ENCODE measurements around the gene SGF29.
"Not testable (repeated sequence)": the region's sequence is repeated elsewhere in the genome, so short reads cannot be mapped to it uniquely, and the experiment has no call there.

The SGF29 gene

GRCh38 chr16:28527985-28528384 lies 25.7 kb upstream of the SGF29 start:
- H3K36me3 Mint-ChIP-seq = no peaks in the 10 kb centered on the region
- no peaks in the 10 kb centered on the region for H3K9me3 Mint-ChIP-seq
- H3K27ac Mint-ChIP-seq = no peak overlapping the region
- H3K4me3 Mint-ChIP-seq = no peak overlapping the region
- peaks cover 9% of the 10 kb centered on the region for H3K4me1 Mint-ChIP-seq
- DNase-seq (ENCODE audit: low spot score in 2 of 2) = no peak
- no peak for ATAC-seq

GRCh38 chr16:28528463-28528867 lies 25.3 kb upstream of the SGF29 start:
- Mint-ChIP-seq H3K4me3 (no peak overlapping the region), H3K27ac (no peak overlapping the region), H3K9me3 (no peaks in the 10 kb centered on the region), H3K4me1 (peaks cover 5% of the 10 kb centered on the region), H3K36me3 (no peaks in the 10 kb centered on the region)
- no peak for ATAC-seq
- DNase-seq (ENCODE audit: low spot score in 2 of 2) = no peak

- H3K36me3 Mint-ChIP-seq = no peaks in the 10 kb centered on the region
- peak overlapping the region; percentile 30 for H3K27ac Mint-ChIP-seq
- no peaks in the 10 kb centered on the region for H3K9me3 Mint-ChIP-seq
Observed at GRCh38 chr16:28529124-28529523, 24.6 kb upstream of the SGF29 start.

GRCh38 chr16:28531777-28532744 lies 21.7 kb upstream of the SGF29 start:
- peaks cover 3% of the 10 kb centered on the region for H3K9me3 Mint-ChIP-seq
- no peaks in the 10 kb centered on the region for H3K36me3 Mint-ChIP-seq
- peaks cover 26% of the 10 kb centered on the region for H3K4me1 Mint-ChIP-seq
- DNase-seq (ENCODE audit: low spot score in 2 of 2) (no peak), ATAC-seq (no peak)
- no peak overlapping the region for H3K4me3 Mint-ChIP-seq
- H3K27ac Mint-ChIP-seq = no peak overlapping the region

More at GRCh38 chr16:28529124-28529523, 24.6 kb upstream of the SGF29 start:
- no peak overlapping the region for H3K4me3 Mint-ChIP-seq
- no peak for DNase-seq (ENCODE audit: low spot score in 2 of 2)
- peaks cover 6% of the 10 kb centered on the region for H3K4me1 Mint-ChIP-seq
- no peak for ATAC-seq

GRCh38 chr16:28532940-28533647 lies 20.6 kb upstream of the SGF29 start:
- Mint-ChIP-seq H3K27ac (no peak overlapping the region), H3K4me3 (no peak overlapping the region), H3K4me1 (peaks cover 35% of the 10 kb centered on the region), H3K36me3 (no peaks in the 10 kb centered on the region), H3K9me3 (peaks cover 3% of the 10 kb centered on the region)
- DNase-seq (ENCODE audit: low spot score in 2 of 2) (no peak), ATAC-seq (no peak)

GRCh38 chr16:28534542-28535373 lies 19.0 kb upstream of the SGF29 start:
- peaks cover 3% of the 10 kb centered on the region for H3K9me3 Mint-ChIP-seq
- peaks cover 36% of the 10 kb centered on the region for H3K4me1 Mint-ChIP-seq
- no peak for DNase-seq (ENCODE audit: low spot score in 2 of 2)
- peak overlapping the region; percentile 89 for H3K27ac Mint-ChIP-seq
- no peak for ATAC-seq
- H3K4me3 Mint-ChIP-seq = peak overlapping the region; percentile 36
- H3K36me3 Mint-ChIP-seq = no peaks in the 10 kb centered on the region

- H3K9me3 Mint-ChIP-seq = peaks cover 3% of the 10 kb centered on the region
- ATAC-seq (no peak), DNase-seq (ENCODE audit: low spot score in 2 of 2) (no peak)
- peak overlapping the region; percentile 77 for H3K27ac Mint-ChIP-seq
- H3K4me1 Mint-ChIP-seq = peaks cover 33% of the 10 kb centered on the region
- no peaks in the 10 kb centered on the region for H3K36me3 Mint-ChIP-seq
- H3K4me3 Mint-ChIP-seq = no peak overlapping the region
Observed at GRCh38 chr16:28537076-28537475, 16.6 kb upstream of the SGF29 start.

- no peaks in the 10 kb centered on the region for H3K36me3 Mint-ChIP-seq
- no peak for DNase-seq (ENCODE audit: low spot score in 2 of 2)
- no peak for ATAC-seq
- H3K9me3 Mint-ChIP-seq = peaks cover 3% of the 10 kb centered on the region
- H3K4me3 Mint-ChIP-seq = no peak overlapping the region
- peaks cover 31% of the 10 kb centered on the region for H3K4me1 Mint-ChIP-seq
- peak overlapping the region; percentile 5 for H3K27ac Mint-ChIP-seq
Observed at GRCh38 chr16:28537964-28538732, 15.6 kb upstream of the SGF29 start.

GRCh38 chr16:28538733-28539596 lies 14.8 kb upstream of the SGF29 start, which contains the start of gene NUPR1:
NUPR1 (minus strand) TSS chr16:28538974; CDS start chr16:28538907, 67 bp downstream.
- H3K4me1 Mint-ChIP-seq = peaks cover 31% of the 10 kb centered on the region
- ATAC-seq = no peak
- no peak within 1 kb of the TSS for H3K4me3 Mint-ChIP-seq
- peak within 1 kb of the TSS; percentile 5 for H3K27ac Mint-ChIP-seq
- no peak for DNase-seq (ENCODE audit: low spot score in 2 of 2)
- peaks cover 3% of the 10 kb centered on the region for H3K9me3 Mint-ChIP-seq
- H3K36me3 Mint-ChIP-seq = no peaks in the 10 kb centered on the region

GRCh38 chr16:28540346-28540745 lies 13.4 kb upstream of the SGF29 start:
- H3K27ac Mint-ChIP-seq = no peak overlapping the region
- peaks cover 3% of the 10 kb centered on the region for H3K9me3 Mint-ChIP-seq
- DNase-seq (ENCODE audit: low spot score in 2 of 2) = no peak
- no peak overlapping the region for H3K4me3 Mint-ChIP-seq
- H3K4me1 Mint-ChIP-seq = peaks cover 18% of the 10 kb centered on the region
- no peaks in the 10 kb centered on the region for H3K36me3 Mint-ChIP-seq
- ATAC-seq = no peak

- DNase-seq (ENCODE audit: low spot score in 2 of 2) (no peak), ATAC-seq (no peak)
- Mint-ChIP-seq H3K4me3 (no peak overlapping the region), H3K27ac (no peak overlapping the region), H3K36me3 (no peaks in the 10 kb centered on the region), H3K9me3 (no peaks in the 10 kb centered on the region), H3K4me1 (peaks cover 4% of the 10 kb centered on the region)
Observed at GRCh38 chr16:28542646-28543045, 11.1 kb upstream of the SGF29 start.

GRCh38 chr16:28543072-28543471 lies 10.6 kb upstream of the SGF29 start:
- H3K27ac Mint-ChIP-seq = no peak overlapping the region
- no peaks in the 10 kb centered on the region for H3K36me3 Mint-ChIP-seq
- no peak overlapping the region for H3K4me3 Mint-ChIP-seq
- H3K4me1 Mint-ChIP-seq = peaks cover under 1% of the 10 kb centered on the region
- no peaks in the 10 kb centered on the region for H3K9me3 Mint-ChIP-seq
- ATAC-seq (no peak), DNase-seq (ENCODE audit: low spot score in 2 of 2) (no peak)

- no peak overlapping the region for H3K4me3 Mint-ChIP-seq
- H3K9me3 Mint-ChIP-seq = no peaks in the 10 kb centered on the region
- H3K36me3 Mint-ChIP-seq = no peaks in the 10 kb centered on the region
- DNase-seq (ENCODE audit: low spot score in 2 of 2) = no peak
- no peak for ATAC-seq
- H3K27ac Mint-ChIP-seq = no peak overlapping the region
- H3K4me1 Mint-ChIP-seq = no peaks in the 10 kb centered on the region
Observed at GRCh38 chr16:28544998-28545397, 8.7 kb upstream of the SGF29 start.

- not testable (repeated sequence) for DNase-seq (ENCODE audit: low spot score in 2 of 2); H3K9me3 Mint-ChIP-seq; ATAC-seq; H3K36me3 Mint-ChIP-seq; H3K4me3 Mint-ChIP-seq; H3K4me1 Mint-ChIP-seq; H3K27ac Mint-ChIP-seq
Observed at GRCh38 chr16:28545964-28546363, 7.8 kb upstream of the SGF29 start.

All from stimulated activated effector memory CD8-positive, alpha-beta T cell treated with anti-CD3 and anti-CD28 coated beads, Interleukin-12 subunit alpha, Interleukin-12 subunit beta, amount 100 ng/mL, for 72 hours (primary cell).